ENCODE data around the gene SRMS. TPM values are rescaled to one million over a fixed set of nuclear protein-coding genes. Genes with fewer than 3 reads are reported as not detected.
A peak's percentile ranks its signal among the peaks of the same experiment; 100 is the strongest.

The SRMS gene
- total and polyA plus RNA-seq, 2 of the 13 experiments (the other 11 are each of a cell fraction or from before 2014, with no cell fraction given): not detected

GRCh38 chr20:63578224-63579016, 30.9 kb upstream of the SRMS start (continued):
- TF ChIP-seq, protein P1, sequence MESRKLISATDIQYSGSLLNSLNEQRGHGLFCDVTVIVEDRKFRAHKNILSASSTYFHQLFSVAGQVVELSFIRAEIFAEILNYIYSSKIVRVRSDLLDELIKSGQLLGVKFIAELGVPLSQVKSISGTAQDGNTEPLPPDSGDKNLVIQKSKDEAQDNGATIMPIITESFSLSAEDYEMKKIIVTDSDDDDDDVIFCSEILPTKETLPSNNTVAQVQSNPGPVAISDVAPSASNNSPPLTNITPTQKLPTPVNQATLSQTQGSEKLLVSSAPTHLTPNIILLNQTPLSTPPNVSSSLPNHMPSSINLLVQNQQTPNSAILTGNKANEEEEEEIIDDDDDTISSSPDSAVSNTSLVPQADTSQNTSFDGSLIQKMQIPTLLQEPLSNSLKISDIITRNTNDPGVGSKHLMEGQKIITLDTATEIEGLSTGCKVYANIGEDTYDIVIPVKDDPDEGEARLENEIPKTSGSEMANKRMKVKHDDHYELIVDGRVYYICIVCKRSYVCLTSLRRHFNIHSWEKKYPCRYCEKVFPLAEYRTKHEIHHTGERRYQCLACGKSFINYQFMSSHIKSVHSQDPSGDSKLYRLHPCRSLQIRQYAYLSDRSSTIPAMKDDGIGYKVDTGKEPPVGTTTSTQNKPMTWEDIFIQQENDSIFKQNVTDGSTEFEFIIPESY (CRISPR knock-in tag; IDR thresholded peaks at IDR 0.05): 0 out of 2 replicates have a peak, but pooled peaks have one; percentile 53
- TF ChIP-seq, protein P2, sequence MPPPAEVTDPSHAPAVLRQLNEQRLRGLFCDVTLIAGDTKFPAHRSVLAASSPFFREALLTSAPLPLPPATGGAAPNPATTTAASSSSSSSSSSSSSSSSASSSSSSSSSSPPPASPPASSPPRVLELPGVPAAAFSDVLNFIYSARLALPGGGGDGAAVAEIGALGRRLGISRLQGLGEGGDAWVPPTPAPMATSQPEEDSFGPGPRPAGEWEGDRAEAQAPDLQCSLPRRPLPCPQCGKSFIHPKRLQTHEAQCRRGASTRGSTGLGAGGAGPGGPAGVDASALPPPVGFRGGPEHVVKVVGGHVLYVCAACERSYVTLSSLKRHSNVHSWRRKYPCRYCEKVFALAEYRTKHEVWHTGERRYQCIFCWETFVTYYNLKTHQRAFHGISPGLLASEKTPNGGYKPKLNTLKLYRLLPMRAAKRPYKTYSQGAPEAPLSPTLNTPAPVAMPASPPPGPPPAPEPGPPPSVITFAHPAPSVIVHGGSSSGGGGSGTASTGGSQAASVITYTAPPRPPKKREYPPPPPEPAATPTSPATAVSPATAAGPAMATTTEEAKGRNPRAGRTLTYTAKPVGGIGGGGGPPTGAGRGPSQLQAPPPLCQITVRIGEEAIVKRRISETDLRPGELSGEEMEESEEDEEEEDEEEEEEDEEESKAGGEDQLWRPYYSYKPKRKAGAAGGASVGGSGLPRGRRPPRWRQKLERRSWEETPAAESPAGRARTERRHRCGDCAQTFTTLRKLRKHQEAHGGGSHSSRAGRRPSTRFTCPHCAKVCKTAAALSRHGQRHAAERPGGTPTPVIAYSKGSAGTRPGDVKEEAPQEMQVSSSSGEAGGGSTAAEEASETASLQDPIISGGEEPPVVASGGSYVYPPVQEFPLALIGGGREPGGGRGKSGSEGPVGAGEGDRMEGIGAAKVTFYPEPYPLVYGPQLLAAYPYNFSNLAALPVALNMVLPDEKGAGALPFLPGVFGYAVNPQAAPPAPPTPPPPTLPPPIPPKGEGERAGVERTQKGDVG (CRISPR knock-in tag; IDR thresholded peaks at IDR 0.05; ENCODE audit: borderline replicate concordance): no peak
- TF ChIP-seq ZNF383 (CRISPR knock-in tag; IDR thresholded peaks at IDR 0.05; ENCODE audit: borderline replicate concordance) (no peak), NCOA2 (CRISPR knock-in tag; IDR thresholded peaks at IDR 0.05) (no peak), IRF1 (CRISPR knock-in tag; IDR thresholded peaks at IDR 0.05; ENCODE audit: low read depth) (no peak), ZFP91 (CRISPR knock-in tag; IDR thresholded peaks at IDR 0.05; ENCODE audit: borderline replicate concordance) (peak; percentile 32; the same call in 1 of the 2 replicates), SAP130 (CRISPR knock-in tag; IDR thresholded peaks at IDR 0.05; ENCODE audit: low read depth) (peak; percentile 31; the same call in 1 of the 2 replicates), MED13 (CRISPR knock-in tag; IDR thresholded peaks at IDR 0.05) (no peak), ZC3H13 (CRISPR knock-in tag; IDR thresholded peaks at IDR 0.05) (no peak), FOXA1 (IDR thresholded peaks at IDR 0.05) (no peak), FOXA1 (CRISPR knock-in tag; IDR thresholded peaks at IDR 0.05) (peak; percentile 25; the same call in 1 of the 2 replicates), ZNF580 (CRISPR knock-in tag; IDR thresholded peaks at IDR 0.05; ENCODE audit: borderline replicate concordance, low read depth) (no peak; the same call in 1 of the 2 replicates), HNRNPL (IDR thresholded peaks at IDR 0.05; ENCODE audit: low read depth, low read length) (peak; percentile 97), HINFP (CRISPR knock-in tag; IDR thresholded peaks at IDR 0.05; ENCODE audit: low read depth) (no peak)
- TF ChIP-seq, protein P3, sequence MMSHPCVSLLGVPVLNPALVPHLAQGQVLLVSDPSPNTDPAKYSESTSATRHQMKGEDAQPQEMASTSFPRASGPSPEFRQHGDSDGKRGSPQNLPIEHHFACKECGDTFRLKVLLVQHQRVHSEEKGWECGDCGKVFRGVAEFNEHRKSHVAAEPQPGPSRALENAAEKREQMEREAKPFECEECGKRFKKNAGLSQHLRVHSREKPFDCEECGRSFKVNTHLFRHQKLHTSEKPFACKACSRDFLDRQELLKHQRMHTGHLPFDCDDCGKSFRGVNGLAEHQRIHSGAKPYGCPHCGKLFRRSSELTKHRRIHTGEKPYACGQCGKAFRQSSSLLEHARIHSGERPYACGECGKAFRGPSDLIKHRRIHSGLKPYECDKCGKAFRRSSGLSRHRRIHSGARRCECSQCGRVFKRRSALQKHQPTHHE (CRISPR knock-in tag; IDR thresholded peaks at IDR 0.05; ENCODE audit: borderline replicate concordance): no peak
- TF ChIP-seq, protein P4, sequence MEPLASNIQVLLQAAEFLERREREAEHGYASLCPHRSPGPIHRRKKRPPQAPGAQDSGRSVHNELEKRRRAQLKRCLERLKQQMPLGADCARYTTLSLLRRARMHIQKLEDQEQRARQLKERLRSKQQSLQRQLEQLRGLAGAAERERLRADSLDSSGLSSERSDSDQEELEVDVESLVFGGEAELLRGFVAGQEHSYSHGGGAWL (CRISPR knock-in tag; IDR thresholded peaks at IDR 0.05): no peak
